HepG2 (cell line): ENCODE data around the gene GSTCD. TPM values are rescaled to one million over a fixed set of nuclear protein-coding genes. Genes with fewer than 3 reads are reported as not detected.

Experiments used
- ATAC-seq: fragments of 200-7000 bp; cut with Tn5 transposase; 3 replicates; pipeline ENCODE4 v1.9.1; 2020; ENCODE audit warnings: mild to moderate bottlenecking, moderate library complexity
- BruUV-seq: library from RNA; stranded (reverse); fragments of 400-500 nt; replicated peaks from 2 replicates; lab custom pipeline; 2021; lab: Mats Ljungman, UMichigan
- CTCF ChIA-PET: fragments of 300-600 bp; formaldehyde crosslinking; extraction: SDS; loops from one replicate; lab custom pipeline; 2021; ENCODE audit warnings: low total read pairs, inconsistent platforms, low intra/inter-chr PET ratio; lab: Yijun Ruan, JAX
- POLR2A ChIA-PET: fragments of 350-600 bp; sonication (Branson Sonifier 250); formaldehyde crosslinking; loops from one replicate; lab custom pipeline; 2020; ENCODE audit warnings: antibody characterized with exemption, inconsistent platforms; lab: Yijun Ruan, JAX
- DNase-seq: peaks from one replicate; pipeline ENCODE4 v3.0.0-alpha.2; 2015; ENCODE audit warnings: low spot score
- FAIRE-seq: peaks from 3 replicates; lab custom pipeline; 2011; peaks lifted over from hg19 to GRCh38; lab: Jason Lieb, UNC
- H2AFZ ChIP-seq: one replicate; pipeline ENCODE4 v1.6.1; 2011; ENCODE audit warnings: low read length, inconsistent platforms
- H3K27ac ChIP-seq: fragments of 300-600 bp; 3 replicates; pipeline ENCODE4 v1.8.0; 2011; ENCODE audit warnings: mixed run types, mild to moderate bottlenecking, mixed read lengths, low read length, inconsistent platforms; ENCODE audit not compliant: insufficient read depth; ENCODE audit errors: extremely low read length
- H3K27me3 ChIP-seq, 2 experiments: fragments of 200-600 bp in 1 of 2; 2 replicates in 1 of 2; 3 replicates in 1 of 2; pipeline versions ENCODE4 v1.6.0 to v1.8.0; 2011; ENCODE audit warnings: low read length in 2 of 2, mild to moderate bottlenecking in 2 of 2, moderate library complexity in 2 of 2, inconsistent platforms in 1 of 2; ENCODE audit not compliant: insufficient read depth in 2 of 2, control insufficient read depth in 1 of 2
- H3K36me3 ChIP-seq, 2 experiments: fragments of 200-600 bp in 1 of 2; replicated peaks in 1 of 2; 2 replicates in 1 of 2; 3 replicates in 1 of 2; pipeline versions ENCODE4 v1.5.1 to v1.8.0; 2011; ENCODE audit warnings: low read length in 2 of 2, inconsistent platforms in 1 of 2; ENCODE audit not compliant: insufficient read depth in 2 of 2, control insufficient read depth in 1 of 2
- H3K4me1 ChIP-seq: 2 replicates; pipeline ENCODE4 v1.5.1; 2012; ENCODE audit warnings: low read length, inconsistent platforms; ENCODE audit not compliant: insufficient read depth
- H3K4me2 ChIP-seq: 2 replicates; pipeline ENCODE4 v1.6.0; 2011; ENCODE audit warnings: low read depth, low read length, inconsistent platforms
- H3K4me3 ChIP-seq, 3 experiments: fragments of 200-600 bp in 1 of 3; sonication (generic), shearing (Covaris generic) in 1 of 3; replicated peaks in 1 of 3; 2 replicates each; pipeline ENCODE4 v1.5.1; 2011 to 2016; ENCODE audit warnings: low read length in 3 of 3, inconsistent platforms in 2 of 3, low read depth in 2 of 3, mild to moderate bottlenecking in 2 of 3, control low read depth in 1 of 3, mixed read lengths in 1 of 3; ENCODE audit not compliant: insufficient read depth in 1 of 3
- H3K79me2 ChIP-seq: one replicate; pipeline ENCODE4 v1.6.1; 2011; ENCODE audit warnings: low read length, inconsistent platforms; ENCODE audit not compliant: insufficient read depth
- H3K9ac ChIP-seq: 2 replicates; pipeline ENCODE4 v1.6.0; 2011; ENCODE audit warnings: mild to moderate bottlenecking, low read depth, low read length, inconsistent platforms; ENCODE audit not compliant: insufficient read depth
- H3K9me3 ChIP-seq: 2 replicates; pipeline ENCODE4 v1.5.1; 2012; ENCODE audit warnings: mild to moderate bottlenecking, low read length
- H4K20me1 ChIP-seq: 2 replicates; pipeline ENCODE4 v1.6.0; 2011; ENCODE audit warnings: inconsistent platforms, mild to moderate bottlenecking, low read length, moderate library complexity; ENCODE audit not compliant: insufficient read depth
- BRCA1 ChIP-seq: sonication (generic); formaldehyde crosslinking; IDR thresholded peaks from 2 replicates; pipeline ENCODE4 v1.4.0; 2020; ENCODE audit warnings: missing genetic modification reagents
- CBX1 ChIP-seq: IDR thresholded peaks from one replicate; pipeline ENCODE4 v1.6.1; 2016; ENCODE audit warnings: antibody characterized with exemption, low read depth
- CREB3 ChIP-seq: sonication (generic); formaldehyde crosslinking; IDR thresholded peaks from 2 replicates; pipeline ENCODE4 v1.5.0; 2020; ENCODE audit warnings: missing genetic modification reagents
- KAT2B ChIP-seq: fragments of 150-350 bp; IDR thresholded peaks from 2 replicates; pipeline ENCODE4 v1.6.1; 2014; ENCODE audit warnings: low read depth, low read length, borderline replicate concordance
- KLF11 ChIP-seq: IDR thresholded peaks from 2 replicates; pipeline ENCODE4 v1.6.1; 2016; ENCODE audit warnings: missing compliant biosample characterization
- KLF13 ChIP-seq: sonication (generic); formaldehyde crosslinking; IDR thresholded peaks from 2 replicates; pipeline ENCODE4 v1.4.0; 2020; ENCODE audit warnings: mild to moderate bottlenecking, missing genetic modification reagents
- NR3C1 ChIP-seq: sonication (generic); formaldehyde crosslinking; IDR thresholded peaks from 2 replicates; pipeline ENCODE4 v1.4.0; 2020; ENCODE audit warnings: missing genetic modification reagents
- PHF8 ChIP-seq: sonication (generic); formaldehyde crosslinking; IDR thresholded peaks from 2 replicates; pipeline ENCODE4 v1.5.0; 2020; ENCODE audit warnings: missing genetic modification reagents
- ZFYVE20 ChIP-seq: sonication (generic); formaldehyde crosslinking; IDR thresholded peaks from 2 replicates; pipeline ENCODE4 v1.8.0; 2023; ENCODE audit warnings: low read depth, mild to moderate bottlenecking, moderate library complexity, missing genetic modification reagents, borderline replicate concordance
- ZNF337 ChIP-seq: sonication (generic); formaldehyde crosslinking; IDR thresholded peaks from 2 replicates; pipeline ENCODE4 v1.5.1; 2020; ENCODE audit warnings: missing genetic modification reagents, low read depth, mild to moderate bottlenecking, borderline replicate concordance
- ZNF367 ChIP-seq: sonication (generic); formaldehyde crosslinking; IDR thresholded peaks from 2 replicates; pipeline ENCODE4 v1.4.0; 2020; ENCODE audit warnings: missing genetic modification reagents, borderline replicate concordance
- ZNF703 ChIP-seq: sonication (generic); formaldehyde crosslinking; IDR thresholded peaks from 2 replicates; pipeline ENCODE4 v1.5.1; 2020; ENCODE audit warnings: missing genetic modification reagents, mild to moderate bottlenecking, moderate library complexity, borderline replicate concordance
- WGBS: methylation state at CpG from one replicate; pipeline ENCODE4 v1.1.6; 2017; ENCODE audit warnings: low lambda C conversion rate; 5-methylcytosine and 5-hydroxymethylcytosine counted together
- in situ Hi-C: cut with HindIII; loops from 2 replicates; pipeline ENCODE4 v1.10.0; 2017; ENCODE audit warnings: low pct_unique_long_range_greater_than_20kb; ENCODE audit not compliant: extremely low pct_ligation_motif_present
- intact Hi-C: fragments of 100-400 bp; cut with micrococcal nuclease; formaldehyde crosslinking; loops from one replicate; pipeline ENCODE4 v1.10.0; 2022; ENCODE audit not compliant: unreplicated experiment
- polyA plus RNA-seq, 8 experiments: library from polyadenylated mRNA; depleted of rRNA in 3 of 8; stranded (reverse) in 7 of 8; unstranded in 1 of 8; fragments of >200 nt; fragmentation: Illumina TruSeq in 4 of 8; extraction: Trizol in 4 of 8; gene quantifications; 2 replicates each; pipeline versions ENCODE4 v1.2.1 to v1.2.3, GENCODE V29; 2011 to 2016; ENCODE audit warnings: low read depth in 4 of 8, missing spikeins in 1 of 8, mixed read lengths in 1 of 8; ENCODE audit not compliant: insufficient read depth in 1 of 8
- total RNA-seq, 5 experiments: library from RNA; depleted of rRNA; stranded (reverse); fragments of >200 nt; fragmentation: Illumina TruSeq; extraction: Trizol; gene quantifications; 2 replicates each; pipeline ENCODE4 v1.2.3, GENCODE V29; 2016; ENCODE audit warnings: low read depth in 1 of 5
- TF ChIP-seq, protein P1 (sequence below), 2 experiments: sonication (generic) in 1 of 2; formaldehyde crosslinking in 1 of 2; IDR thresholded peaks; 2 replicates each; pipeline versions ENCODE4 v1.4.0 to v1.6.1; 2016 to 2020; ENCODE audit warnings: borderline replicate concordance in 1 of 2, low read depth in 1 of 2, mild to moderate bottlenecking in 1 of 2, missing genetic modification reagents in 1 of 2

Gene GSTCD
- total and polyA plus RNA-seq, 2 of the 13 experiments (the other 11 are each of a cell fraction or from before 2014, with no cell fraction given) = 7.9 to 30.8 TPM

- TF ChIP-seq, protein P1, sequence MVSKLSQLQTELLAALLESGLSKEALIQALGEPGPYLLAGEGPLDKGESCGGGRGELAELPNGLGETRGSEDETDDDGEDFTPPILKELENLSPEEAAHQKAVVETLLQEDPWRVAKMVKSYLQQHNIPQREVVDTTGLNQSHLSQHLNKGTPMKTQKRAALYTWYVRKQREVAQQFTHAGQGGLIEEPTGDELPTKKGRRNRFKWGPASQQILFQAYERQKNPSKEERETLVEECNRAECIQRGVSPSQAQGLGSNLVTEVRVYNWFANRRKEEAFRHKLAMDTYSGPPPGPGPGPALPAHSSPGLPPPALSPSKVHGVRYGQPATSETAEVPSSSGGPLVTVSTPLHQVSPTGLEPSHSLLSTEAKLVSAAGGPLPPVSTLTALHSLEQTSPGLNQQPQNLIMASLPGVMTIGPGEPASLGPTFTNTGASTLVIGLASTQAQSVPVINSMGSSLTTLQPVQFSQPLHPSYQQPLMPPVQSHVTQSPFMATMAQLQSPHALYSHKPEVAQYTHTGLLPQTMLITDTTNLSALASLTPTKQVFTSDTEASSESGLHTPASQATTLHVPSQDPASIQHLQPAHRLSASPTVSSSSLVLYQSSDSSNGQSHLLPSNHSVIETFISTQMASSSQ (IDR thresholded peaks at IDR 0.05; ENCODE audit: low read depth) = no peak
- TF ChIP-seq, protein P1 (CRISPR knock-in tag; IDR thresholded peaks at IDR 0.05; ENCODE audit: borderline replicate concordance) = no peak
- no peak for TF ChIP-seq CBX1
- TF ChIP-seq ZNF703 (CRISPR knock-in tag) = no peak
- TF ChIP-seq BRCA1 (CRISPR knock-in tag) = no peak
Observed at GRCh38 chr4:105805501-105806120, 97.0 kb downstream of the GSTCD start (continued).

- H4K20me1 ChIP-seq = no peaks in the 10 kb centered on the region
- WGBS = 100% methylated on average over 2 of the region's 2 CpGs
- ChIA-PET CTCF (no interaction called here), POLR2A (no interaction called here)
- no peaks in the 10 kb centered on the region for H3K79me2 ChIP-seq
- no peak overlapping the region for H2AFZ ChIP-seq
- no peaks in the 10 kb centered on the region for H3K27me3 ChIP-seq
- no peak for ATAC-seq
- in situ Hi-C loops = no loop called here
- no peak overlapping the region for H3K27ac ChIP-seq
- no peak for DNase-seq
- no peak overlapping the region for H3K9ac ChIP-seq
- no peaks in the 10 kb centered on the region for H3K4me1 ChIP-seq
- no peak overlapping the region for H3K4me3 ChIP-seq
- TF ChIP-seq PHF8 (CRISPR knock-in tag) (no peak), NR3C1 (CRISPR knock-in tag) (no peak), KLF13 (CRISPR knock-in tag) (no peak), ZFYVE20 (no peak), CREB3 (CRISPR knock-in tag) (no peak), ZNF337 (no peak), KLF11 (CRISPR knock-in tag) (no peak), KAT2B (no peak), ZNF367 (CRISPR knock-in tag) (no peak)
- H3K36me3 ChIP-seq = no peaks in the 10 kb centered on the region
- intact Hi-C loops = no loop called here
- BruUV-seq = no TSS peak
- FAIRE-seq = no peak
- H3K4me2 ChIP-seq = no peak overlapping the region
- H3K9me3 ChIP-seq = no peaks in the 10 kb centered on the region
Observed at GRCh38 chr4:105807496-105807895, 98.9 kb downstream of the GSTCD start.
